Body of pancreas (tissue), 4 donors: ENCODE data around the gene ACP3.
"Not testable (repeated sequence)": the region's sequence is repeated elsewhere in the genome, so short reads cannot be mapped to it uniquely, and the experiment has no call there.

Experiments used
- POLR2A ChIP-seq, 3 donors: fragments of 450-650 bp; IDR thresholded peaks; one replicate each; pipeline ENCODE4 v1.6.1; 2016; ENCODE audit warnings: antibody characterized with exemption in 3 of 3, mild to moderate bottlenecking in 2 of 3
- TF ChIP-seq, protein P1 (sequence below), 7 experiments: fragments of 450-650 bp in 4 of 7; fragments of 200-600 bp in 3 of 7; sonication (generic) in 3 of 7; IDR thresholded peaks; one replicate each; pipeline ENCODE4 v1.5.1; 2016 to 2019; ENCODE audit warnings: antibody characterized with exemption in 7 of 7

DNA sequence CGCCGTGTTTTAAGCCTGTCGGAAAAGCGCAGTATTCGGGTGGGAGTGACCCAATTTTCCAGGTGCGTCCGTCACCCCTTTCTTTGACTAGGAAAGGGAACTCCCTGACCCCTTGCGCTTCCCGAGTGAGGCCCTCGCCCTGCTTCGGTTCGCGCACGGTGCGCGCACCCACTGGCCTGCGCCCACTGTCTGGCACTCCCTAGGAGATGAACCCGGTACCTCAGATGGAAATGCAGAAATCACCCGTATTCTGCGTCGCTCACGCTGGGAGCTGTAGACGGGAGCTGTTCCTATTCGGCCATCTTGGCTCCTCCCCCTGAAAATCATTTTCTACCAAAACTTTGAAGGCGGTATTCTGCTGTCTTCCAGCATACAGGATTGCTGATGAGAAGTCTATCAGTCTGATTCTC, 59.7 kb downstream of the ACP3 start:
- TF ChIP-seq, protein P1, sequence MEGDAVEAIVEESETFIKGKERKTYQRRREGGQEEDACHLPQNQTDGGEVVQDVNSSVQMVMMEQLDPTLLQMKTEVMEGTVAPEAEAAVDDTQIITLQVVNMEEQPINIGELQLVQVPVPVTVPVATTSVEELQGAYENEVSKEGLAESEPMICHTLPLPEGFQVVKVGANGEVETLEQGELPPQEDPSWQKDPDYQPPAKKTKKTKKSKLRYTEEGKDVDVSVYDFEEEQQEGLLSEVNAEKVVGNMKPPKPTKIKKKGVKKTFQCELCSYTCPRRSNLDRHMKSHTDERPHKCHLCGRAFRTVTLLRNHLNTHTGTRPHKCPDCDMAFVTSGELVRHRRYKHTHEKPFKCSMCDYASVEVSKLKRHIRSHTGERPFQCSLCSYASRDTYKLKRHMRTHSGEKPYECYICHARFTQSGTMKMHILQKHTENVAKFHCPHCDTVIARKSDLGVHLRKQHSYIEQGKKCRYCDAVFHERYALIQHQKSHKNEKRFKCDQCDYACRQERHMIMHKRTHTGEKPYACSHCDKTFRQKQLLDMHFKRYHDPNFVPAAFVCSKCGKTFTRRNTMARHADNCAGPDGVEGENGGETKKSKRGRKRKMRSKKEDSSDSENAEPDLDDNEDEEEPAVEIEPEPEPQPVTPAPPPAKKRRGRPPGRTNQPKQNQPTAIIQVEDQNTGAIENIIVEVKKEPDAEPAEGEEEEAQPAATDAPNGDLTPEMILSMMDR (IDR thresholded peaks at IDR 0.05): not testable (repeated sequence)
- not testable (repeated sequence) for TF ChIP-seq POLR2A (IDR thresholded peaks at IDR 0.05)
